GM23338 (cell line): ENCODE measurements around the gene FAM47E. TPM values are rescaled to one million over a fixed set of nuclear protein-coding genes. Genes with fewer than 3 reads are reported as not detected.

Experiments
- ATAC-seq: fragments of 200-7000 bp; cut with Tn5 transposase; 3 replicates; pipeline ENCODE4 v1.9.1; 2020
- DNase-seq: peaks from one replicate; pipeline ENCODE4 v3.0.0-alpha.2; 2015; ENCODE audit warnings: low spot score
- H2AFZ ChIP-seq: fragments of 200-600 bp; sonication (generic); 2 replicates; pipeline ENCODE4 v1.8.0; 2016; ENCODE audit warnings: antibody characterized with exemption, mild to moderate bottlenecking, moderate library complexity
- H3F3A ChIP-seq: fragments of 200-600 bp; sonication (generic); replicated peaks from 2 replicates; pipeline ENCODE4 v1.8.0; 2017; ENCODE audit warnings: antibody characterized with exemption, mixed run types, low read depth
- H3K27ac ChIP-seq: fragments of 200-600 bp; sonication (generic); 2 replicates; pipeline ENCODE4 v1.6.1; 2016; ENCODE audit warnings: low read depth
- H3K27me3 ChIP-seq: fragments of 200-600 bp; sonication (generic); 2 replicates; pipeline ENCODE4 v1.8.0; 2016; ENCODE audit warnings: mild to moderate bottlenecking, mixed run types, moderate library complexity; ENCODE audit not compliant: insufficient read depth
- H3K36me3 ChIP-seq: fragments of 200-600 bp; sonication (generic); 2 replicates; pipeline ENCODE4 v1.8.0; 2016; ENCODE audit warnings: mild to moderate bottlenecking; ENCODE audit not compliant: insufficient read depth
- H3K4me1 ChIP-seq: fragments of 200-600 bp; sonication (generic); 2 replicates; pipeline ENCODE4 v1.8.0; 2016; ENCODE audit warnings: mild to moderate bottlenecking, moderate library complexity; ENCODE audit not compliant: insufficient read depth
- H3K4me2 ChIP-seq: fragments of 200-600 bp; sonication (generic); 2 replicates; pipeline ENCODE4 v1.7.1; 2017; ENCODE audit warnings: mixed run types
- H3K4me3 ChIP-seq: fragments of 200-600 bp; sonication (generic); 2 replicates; pipeline ENCODE4 v1.6.1; 2016; ENCODE audit warnings: mixed run types
- H3K79me2 ChIP-seq: fragments of 200-600 bp; sonication (generic); replicated peaks from 2 replicates; pipeline ENCODE4 v1.8.0; 2017; ENCODE audit warnings: mild to moderate bottlenecking; ENCODE audit not compliant: insufficient read depth
- H3K9me2 ChIP-seq: fragments of 200-600 bp; sonication (generic); 2 replicates; pipeline ENCODE4 v1.8.0; 2017; ENCODE audit not compliant: insufficient read depth
- H4K20me1 ChIP-seq: fragments of 200-600 bp; sonication (generic); replicated peaks from 2 replicates; pipeline ENCODE4 v1.8.0; 2017; ENCODE audit warnings: mild to moderate bottlenecking; ENCODE audit not compliant: insufficient read depth
- H3K27ac Mint-ChIP-seq: 2 replicates; pipeline ENCODE4 v1.8.0; 2020; ENCODE audit warnings: inconsistent platforms, mild to moderate bottlenecking, moderate library complexity, mixed read lengths
- H3K27me3 Mint-ChIP-seq: 3 replicates; pipeline ENCODE4 v1.8.0; 2022; ENCODE audit warnings: low read depth, mild to moderate bottlenecking, moderate library complexity, mixed read lengths, inconsistent platforms; ENCODE audit not compliant: insufficient read depth, poor library complexity
- H3K36me3 Mint-ChIP-seq: 3 replicates; pipeline ENCODE4 v1.8.0; 2021; ENCODE audit warnings: low read depth, mild to moderate bottlenecking, inconsistent platforms, moderate library complexity, mixed read lengths
- H3K4me1 Mint-ChIP-seq: 3 replicates; pipeline ENCODE4 v1.8.0; 2020; ENCODE audit warnings: mild to moderate bottlenecking, inconsistent platforms, mixed read lengths
- H3K4me3 Mint-ChIP-seq: 3 replicates; pipeline ENCODE4 v1.8.0; 2021; ENCODE audit warnings: moderate library complexity, mild to moderate bottlenecking, inconsistent platforms, mixed read lengths
- H3K9me3 Mint-ChIP-seq: 3 replicates; pipeline ENCODE4 v1.8.0; 2020; ENCODE audit warnings: moderate library complexity, mild to moderate bottlenecking, inconsistent platforms, mixed read lengths
- CREB1 ChIP-seq: fragments of 250-450 bp; sonication (Bioruptor Pico); IDR thresholded peaks from 2 replicates; pipeline ENCODE4 v1.5.0; 2020; ENCODE audit warnings: low read depth, mild to moderate bottlenecking, moderate library complexity
- CTCF ChIP-seq, 2 experiments: fragments of 200-600 bp in 1 of 2; sonication (generic) in 1 of 2; conservative IDR thresholded peaks; 2 replicates each; pipeline versions ENCODE4 v1.5.1 to v1.6.1; 2016 to 2017; ENCODE audit warnings: antibody characterized with exemption in 2 of 2, low read depth in 2 of 2, mild to moderate bottlenecking in 2 of 2, moderate library complexity in 1 of 2
- EZH2 ChIP-seq: fragments of 200-600 bp; sonication (generic); IDR thresholded peaks from one replicate; pipeline ENCODE4 v1.8.0; 2017; ENCODE audit warnings: antibody characterized with exemption, mild to moderate bottlenecking, low read depth; ENCODE audit not compliant: unreplicated experiment
- JUNB ChIP-seq: IDR thresholded peaks from one replicate; pipeline ENCODE4 v1.6.1; 2016; ENCODE audit warnings: antibody characterized with exemption; ENCODE audit not compliant: unreplicated experiment
- NANOG ChIP-seq: IDR thresholded peaks from 2 replicates; pipeline ENCODE4 v1.6.1; 2016; ENCODE audit warnings: antibody characterized with exemption, borderline replicate concordance
- POLR2AphosphoS5 ChIP-seq: IDR thresholded peaks from 2 replicates; pipeline ENCODE4 v1.6.1; 2016; ENCODE audit warnings: antibody characterized with exemption, low read depth
- STAT1 ChIP-seq: IDR thresholded peaks from one replicate; pipeline ENCODE4 v1.6.1; 2016; ENCODE audit warnings: antibody characterized with exemption; ENCODE audit not compliant: unreplicated experiment
- ZNF114 ChIP-seq: fragments of 250-450 bp; sonication (Bioruptor Pico); IDR thresholded peaks from 2 replicates; pipeline ENCODE4 v1.5.0; 2020; ENCODE audit warnings: mild to moderate bottlenecking, moderate library complexity
- ZNF331 ChIP-seq: fragments of 250-450 bp; sonication (Bioruptor Pico); IDR thresholded peaks from 2 replicates; pipeline ENCODE4 v1.5.0; 2020; ENCODE audit warnings: low read depth, mild to moderate bottlenecking, moderate library complexity
- ZNF462 ChIP-seq: fragments of 250-450 bp; sonication (Bioruptor Pico); IDR thresholded peaks from 2 replicates; pipeline ENCODE4 v1.5.0; 2020; ENCODE audit warnings: mild to moderate bottlenecking, moderate library complexity
- polyA plus RNA-seq: library from polyadenylated mRNA; unstranded; fragments of >200 nt; fragmentation: Nextera tagmentation; extraction: Ambion mirVana; gene quantifications from 2 replicates; pipeline ENCODE4 v1.2.1, GENCODE V29; 2016
- total RNA-seq: library from RNA; depleted of rRNA; stranded (reverse); fragments of >200 nt; shearing (Covaris generic); gene quantifications from 2 replicates; pipeline ENCODE4 v1.2.3, GENCODE V29; 2014
- TF ChIP-seq, protein P1 (sequence below): IDR thresholded peaks from one replicate; pipeline ENCODE4 v1.6.1; 2018; ENCODE audit warnings: antibody characterized with exemption; ENCODE audit not compliant: unreplicated experiment

Gene FAM47E
- total and polyA plus RNA-seq, 2 experiments from 2014 or later = 0.66 to 2.3 TPM

GRCh38 chr4:76205476-76205875 is 46.0 kb upstream of the FAM47E start:
- no peaks in the 10 kb centered on the region for H3K36me3 ChIP-seq
- TF ChIP-seq EZH2 (no peak), CTCF (conservative IDR thresholded peaks at IDR 0.05; ENCODE audit: low read depth in 2 of 2) (no peak), CREB1 (CRISPR knock-in tag) (no peak), NANOG (no peak), POLR2AphosphoS5 (no peak), ZNF114 (CRISPR knock-in tag) (no peak), ZNF331 (CRISPR knock-in tag) (no peak), ZNF462 (no peak), JUNB (no peak), STAT1 (no peak)
- TF ChIP-seq, protein P1, sequence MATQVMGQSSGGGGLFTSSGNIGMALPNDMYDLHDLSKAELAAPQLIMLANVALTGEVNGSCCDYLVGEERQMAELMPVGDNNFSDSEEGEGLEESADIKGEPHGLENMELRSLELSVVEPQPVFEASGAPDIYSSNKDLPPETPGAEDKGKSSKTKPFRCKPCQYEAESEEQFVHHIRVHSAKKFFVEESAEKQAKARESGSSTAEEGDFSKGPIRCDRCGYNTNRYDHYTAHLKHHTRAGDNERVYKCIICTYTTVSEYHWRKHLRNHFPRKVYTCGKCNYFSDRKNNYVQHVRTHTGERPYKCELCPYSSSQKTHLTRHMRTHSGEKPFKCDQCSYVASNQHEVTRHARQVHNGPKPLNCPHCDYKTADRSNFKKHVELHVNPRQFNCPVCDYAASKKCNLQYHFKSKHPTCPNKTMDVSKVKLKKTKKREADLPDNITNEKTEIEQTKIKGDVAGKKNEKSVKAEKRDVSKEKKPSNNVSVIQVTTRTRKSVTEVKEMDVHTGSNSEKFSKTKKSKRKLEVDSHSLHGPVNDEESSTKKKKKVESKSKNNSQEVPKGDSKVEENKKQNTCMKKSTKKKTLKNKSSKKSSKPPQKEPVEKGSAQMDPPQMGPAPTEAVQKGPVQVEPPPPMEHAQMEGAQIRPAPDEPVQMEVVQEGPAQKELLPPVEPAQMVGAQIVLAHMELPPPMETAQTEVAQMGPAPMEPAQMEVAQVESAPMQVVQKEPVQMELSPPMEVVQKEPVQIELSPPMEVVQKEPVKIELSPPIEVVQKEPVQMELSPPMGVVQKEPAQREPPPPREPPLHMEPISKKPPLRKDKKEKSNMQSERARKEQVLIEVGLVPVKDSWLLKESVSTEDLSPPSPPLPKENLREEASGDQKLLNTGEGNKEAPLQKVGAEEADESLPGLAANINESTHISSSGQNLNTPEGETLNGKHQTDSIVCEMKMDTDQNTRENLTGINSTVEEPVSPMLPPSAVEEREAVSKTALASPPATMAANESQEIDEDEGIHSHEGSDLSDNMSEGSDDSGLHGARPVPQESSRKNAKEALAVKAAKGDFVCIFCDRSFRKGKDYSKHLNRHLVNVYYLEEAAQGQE = no peak
- no peak overlapping the region for H3K4me3 Mint-ChIP-seq
- no peaks in the 10 kb centered on the region for H3K27me3 ChIP-seq
- H3K27ac ChIP-seq = no peak overlapping the region
- H3K9me3 Mint-ChIP-seq = no peaks in the 10 kb centered on the region
- H3F3A ChIP-seq = no peaks in the 10 kb centered on the region
- H3K9me2 ChIP-seq = no peaks in the 10 kb centered on the region
- no peaks in the 10 kb centered on the region for H3K36me3 Mint-ChIP-seq
- H3K4me2 ChIP-seq = no peak overlapping the region
- H2AFZ ChIP-seq = no peak overlapping the region
- no peaks in the 10 kb centered on the region for H3K27me3 Mint-ChIP-seq
- peaks cover 3% of the 10 kb centered on the region; the same call in 1 of the 2 replicates for H3K4me1 ChIP-seq
- ATAC-seq = no peak
- 0 out of 2 replicates have a peak, but pooled peaks cover 11% of the 10 kb centered on the region for H4K20me1 ChIP-seq
- DNase-seq = no peak
- no peak overlapping the region for H3K4me3 ChIP-seq
- peaks cover 41% of the 10 kb centered on the region for H3K79me2 ChIP-seq
- no peak overlapping the region for H3K27ac Mint-ChIP-seq
- H3K4me1 Mint-ChIP-seq = peaks cover 11% of the 10 kb centered on the region
